ENCODE data around the gene SBF1. TPM values are rescaled to one million over a fixed set of nuclear protein-coding genes. Genes with fewer than 3 reads are reported as not detected.

The SBF1 gene
- total and polyA plus RNA-seq, 2 of the 13 experiments (the other 11 are each of a cell fraction or from before 2014, with no cell fraction given), result 31.7 to 40.9 TPM

DNA sequence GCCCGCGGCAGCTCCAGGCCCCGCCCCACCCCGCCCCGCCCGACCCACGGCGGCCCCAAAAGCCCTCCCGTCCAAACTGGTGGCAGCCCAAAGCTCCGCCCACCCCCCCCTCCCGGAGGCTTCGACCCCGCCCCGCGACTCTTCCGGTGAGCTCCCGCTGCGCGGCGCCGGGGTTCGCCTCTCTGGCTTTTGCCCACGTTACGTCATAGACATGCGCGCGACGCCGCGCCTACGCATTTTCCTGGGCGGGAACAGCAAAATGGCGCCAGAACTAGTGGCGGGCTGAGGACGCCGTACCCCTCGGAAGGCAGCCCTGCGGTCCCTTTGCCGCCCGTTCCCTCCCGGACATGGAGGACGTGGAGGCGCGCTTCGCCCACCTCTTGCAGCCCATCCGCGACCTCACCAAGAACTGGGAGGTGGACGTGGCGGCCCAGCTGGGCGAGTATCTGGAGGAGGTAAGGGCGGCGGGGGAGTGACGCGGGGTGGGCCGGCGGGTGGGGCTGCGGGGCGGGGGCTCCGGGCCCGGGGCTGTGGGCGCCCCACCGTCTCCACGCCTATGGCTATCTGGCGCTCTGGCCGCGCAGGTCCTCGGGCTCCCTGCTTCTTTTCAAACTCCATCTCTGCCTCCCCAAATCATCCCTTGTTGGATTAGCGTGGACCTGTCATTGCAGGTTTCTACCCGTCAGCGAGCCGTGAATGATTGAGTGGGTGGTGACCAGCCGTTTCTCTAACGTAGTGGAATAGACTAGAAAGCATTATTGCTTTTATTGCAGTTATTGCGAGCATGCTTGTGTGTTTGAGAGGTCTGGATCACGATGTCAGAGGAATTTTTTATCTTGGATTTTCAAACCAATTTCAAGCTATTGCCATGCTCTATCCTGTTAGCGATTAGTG is 33.4 kb upstream of the SBF1 start, which contains the start of gene NCAPH2 (continued):
- TF ChIP-seq, protein P1, sequence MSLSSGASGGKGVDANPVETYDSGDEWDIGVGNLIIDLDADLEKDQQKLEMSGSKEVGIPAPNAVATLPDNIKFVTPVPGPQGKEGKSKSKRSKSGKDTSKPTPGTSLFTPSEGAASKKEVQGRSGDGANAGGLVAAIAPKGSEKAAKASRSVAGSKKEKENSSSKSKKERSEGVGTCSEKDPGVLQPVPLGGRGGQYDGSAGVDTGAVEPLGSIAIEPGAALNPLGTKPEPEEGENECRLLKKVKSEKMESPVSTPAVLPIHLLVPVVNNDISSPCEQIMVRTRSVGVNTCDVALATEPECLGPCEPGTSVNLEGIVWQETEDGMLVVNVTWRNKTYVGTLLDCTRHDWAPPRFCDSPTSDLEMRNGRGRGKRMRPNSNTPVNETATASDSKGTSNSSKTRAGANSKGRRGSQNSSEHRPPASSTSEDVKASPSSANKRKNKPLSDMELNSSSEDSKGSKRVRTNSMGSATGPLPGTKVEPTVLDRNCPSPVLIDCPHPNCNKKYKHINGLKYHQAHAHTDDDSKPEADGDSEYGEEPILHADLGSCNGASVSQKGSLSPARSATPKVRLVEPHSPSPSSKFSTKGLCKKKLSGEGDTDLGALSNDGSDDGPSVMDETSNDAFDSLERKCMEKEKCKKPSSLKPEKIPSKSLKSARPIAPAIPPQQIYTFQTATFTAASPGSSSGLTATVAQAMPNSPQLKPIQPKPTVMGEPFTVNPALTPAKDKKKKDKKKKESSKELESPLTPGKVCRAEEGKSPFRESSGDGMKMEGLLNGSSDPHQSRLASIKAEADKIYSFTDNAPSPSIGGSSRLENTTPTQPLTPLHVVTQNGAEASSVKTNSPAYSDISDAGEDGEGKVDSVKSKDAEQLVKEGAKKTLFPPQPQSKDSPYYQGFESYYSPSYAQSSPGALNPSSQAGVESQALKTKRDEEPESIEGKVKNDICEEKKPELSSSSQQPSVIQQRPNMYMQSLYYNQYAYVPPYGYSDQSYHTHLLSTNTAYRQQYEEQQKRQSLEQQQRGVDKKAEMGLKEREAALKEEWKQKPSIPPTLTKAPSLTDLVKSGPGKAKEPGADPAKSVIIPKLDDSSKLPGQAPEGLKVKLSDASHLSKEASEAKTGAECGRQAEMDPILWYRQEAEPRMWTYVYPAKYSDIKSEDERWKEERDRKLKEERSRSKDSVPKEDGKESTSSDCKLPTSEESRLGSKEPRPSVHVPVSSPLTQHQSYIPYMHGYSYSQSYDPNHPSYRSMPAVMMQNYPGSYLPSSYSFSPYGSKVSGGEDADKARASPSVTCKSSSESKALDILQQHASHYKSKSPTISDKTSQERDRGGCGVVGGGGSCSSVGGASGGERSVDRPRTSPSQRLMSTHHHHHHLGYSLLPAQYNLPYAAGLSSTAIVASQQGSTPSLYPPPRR (CRISPR knock-in tag; IDR thresholded peaks at IDR 0.05; ENCODE audit: borderline replicate concordance), result no peak
- TF ChIP-seq CCAR2 (optimal IDR thresholded peaks at IDR 0.05; ENCODE audit: low read depth, low read length), result no peak
- no peak for TF ChIP-seq TCF12 (IDR thresholded peaks at IDR 0.05)
- TF ChIP-seq TCF12 (CRISPR knock-in tag; IDR thresholded peaks at IDR 0.05), result no peak; the same call in 1 of the 2 replicates
- TF ChIP-seq, protein P2, sequence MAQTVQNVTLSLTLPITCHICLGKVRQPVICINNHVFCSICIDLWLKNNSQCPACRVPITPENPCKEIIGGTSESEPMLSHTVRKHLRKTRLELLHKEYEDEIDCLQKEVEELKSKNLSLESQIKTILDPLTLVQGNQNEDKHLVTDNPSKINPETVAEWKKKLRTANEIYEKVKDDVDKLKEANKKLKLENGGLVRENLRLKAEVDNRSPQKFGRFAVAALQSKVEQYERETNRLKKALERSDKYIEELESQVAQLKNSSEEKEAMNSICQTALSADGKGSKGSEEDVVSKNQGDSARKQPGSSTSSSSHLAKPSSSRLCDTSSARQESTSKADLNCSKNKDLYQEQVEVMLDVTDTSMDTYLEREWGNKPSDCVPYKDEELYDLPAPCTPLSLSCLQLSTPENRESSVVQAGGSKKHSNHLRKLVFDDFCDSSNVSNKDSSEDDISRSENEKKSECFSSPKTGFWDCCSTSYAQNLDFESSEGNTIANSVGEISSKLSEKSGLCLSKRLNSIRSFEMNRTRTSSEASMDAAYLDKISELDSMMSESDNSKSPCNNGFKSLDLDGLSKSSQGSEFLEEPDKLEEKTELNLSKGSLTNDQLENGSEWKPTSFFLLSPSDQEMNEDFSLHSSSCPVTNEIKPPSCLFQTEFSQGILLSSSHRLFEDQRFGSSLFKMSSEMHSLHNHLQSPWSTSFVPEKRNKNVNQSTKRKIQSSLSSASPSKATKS (CRISPR knock-in tag; IDR thresholded peaks at IDR 0.05), result no peak
- TF ChIP-seq MZF1 (CRISPR knock-in tag; IDR thresholded peaks at IDR 0.05; ENCODE audit: borderline replicate concordance), result no peak
- TF ChIP-seq, protein P3, sequence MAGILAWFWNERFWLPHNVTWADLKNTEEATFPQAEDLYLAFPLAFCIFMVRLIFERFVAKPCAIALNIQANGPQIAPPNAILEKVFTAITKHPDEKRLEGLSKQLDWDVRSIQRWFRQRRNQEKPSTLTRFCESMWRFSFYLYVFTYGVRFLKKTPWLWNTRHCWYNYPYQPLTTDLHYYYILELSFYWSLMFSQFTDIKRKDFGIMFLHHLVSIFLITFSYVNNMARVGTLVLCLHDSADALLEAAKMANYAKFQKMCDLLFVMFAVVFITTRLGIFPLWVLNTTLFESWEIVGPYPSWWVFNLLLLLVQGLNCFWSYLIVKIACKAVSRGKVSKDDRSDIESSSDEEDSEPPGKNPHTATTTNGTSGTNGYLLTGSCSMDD (CRISPR knock-in tag; IDR thresholded peaks at IDR 0.05), result no peak
- TF ChIP-seq SPEN (CRISPR knock-in tag; IDR thresholded peaks at IDR 0.05; ENCODE audit: low read depth), result peak; percentile 92
- peak; percentile 84 for TF ChIP-seq TMF1 (CRISPR knock-in tag; IDR thresholded peaks at IDR 0.05; ENCODE audit: low read depth)
- no peak for TF ChIP-seq XBP1 (CRISPR knock-in tag; IDR thresholded peaks at IDR 0.05)
- TF ChIP-seq PRMT3 (CRISPR knock-in tag; IDR thresholded peaks at IDR 0.05; ENCODE audit: borderline replicate concordance, low read depth), result no peak
- no peak for TF ChIP-seq DPF2 (CRISPR knock-in tag; IDR thresholded peaks at IDR 0.05; ENCODE audit: borderline replicate concordance, low read depth)
- no peak for TF ChIP-seq ZNF720 (CRISPR knock-in tag; IDR thresholded peaks at IDR 0.05)
- TF ChIP-seq, protein P4, sequence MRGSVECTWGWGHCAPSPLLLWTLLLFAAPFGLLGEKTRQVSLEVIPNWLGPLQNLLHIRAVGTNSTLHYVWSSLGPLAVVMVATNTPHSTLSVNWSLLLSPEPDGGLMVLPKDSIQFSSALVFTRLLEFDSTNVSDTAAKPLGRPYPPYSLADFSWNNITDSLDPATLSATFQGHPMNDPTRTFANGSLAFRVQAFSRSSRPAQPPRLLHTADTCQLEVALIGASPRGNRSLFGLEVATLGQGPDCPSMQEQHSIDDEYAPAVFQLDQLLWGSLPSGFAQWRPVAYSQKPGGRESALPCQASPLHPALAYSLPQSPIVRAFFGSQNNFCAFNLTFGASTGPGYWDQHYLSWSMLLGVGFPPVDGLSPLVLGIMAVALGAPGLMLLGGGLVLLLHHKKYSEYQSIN (CRISPR knock-in tag; IDR thresholded peaks at IDR 0.05; ENCODE audit: borderline replicate concordance), result no peak
- peak; percentile 51; the same call in 1 of the 2 replicates for TF ChIP-seq ZNF768 (CRISPR knock-in tag; IDR thresholded peaks at IDR 0.05)
- TF ChIP-seq ZBTB20 (CRISPR knock-in tag; IDR thresholded peaks at IDR 0.05; ENCODE audit: borderline replicate concordance, low read depth), result no peak
- no peak for TF ChIP-seq ZNF350 (CRISPR knock-in tag; IDR thresholded peaks at IDR 0.05; ENCODE audit: borderline replicate concordance, low read depth)
- peak; percentile 77 for TF ChIP-seq SP2 (CRISPR knock-in tag; IDR thresholded peaks at IDR 0.05)
- no peak for TF ChIP-seq EZH2 (conservative IDR thresholded peaks at IDR 0.05; ENCODE audit: low read depth, low read length)
- no peak for TF ChIP-seq ZNF703 (CRISPR knock-in tag; IDR thresholded peaks at IDR 0.05; ENCODE audit: borderline replicate concordance)

Data from HepG2 (cell line).